GM20000 (cell line): ENCODE measurements around the gene XPO4.

Experiments
- DNase-seq: peaks from one replicate; pipeline ENCODE4 v3.0.0; 2012; ENCODE audit warnings: low spot score
- CTCF ChIP-seq: IDR thresholded peaks from 2 replicates; pipeline ENCODE4 v1.5.1; 2012; ENCODE audit warnings: mild to moderate bottlenecking, control low read depth; ENCODE audit errors: extremely low read depth, missing control alignments

The XPO4 gene

DNA sequence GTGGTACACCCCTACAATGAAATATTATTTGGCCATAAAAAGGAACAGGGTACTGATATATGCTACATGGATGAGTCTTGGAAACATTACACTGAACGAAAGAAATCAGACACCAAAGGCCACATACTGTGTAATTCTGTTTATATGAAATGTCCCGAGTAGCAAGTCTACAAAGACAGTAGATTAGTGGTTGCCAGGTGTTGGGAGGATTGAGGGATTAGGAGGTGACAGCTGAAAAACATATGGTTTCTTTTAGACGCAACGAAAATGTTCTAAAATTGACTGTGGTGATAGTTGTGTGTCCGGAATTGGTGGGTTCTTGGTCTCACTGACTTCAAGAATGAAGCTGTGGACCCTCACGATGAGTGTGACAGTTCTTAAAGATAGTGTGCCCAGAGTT lies 163.9 kb downstream of the XPO4 start:
- no peak for DNase-seq
- TF ChIP-seq CTCF: no peak

GRCh38 chr13:20729633-20730585 lies 172.6 kb downstream of the XPO4 start:
- no peak for TF ChIP-seq CTCF
- peak; percentile 4 for DNase-seq

DNA sequence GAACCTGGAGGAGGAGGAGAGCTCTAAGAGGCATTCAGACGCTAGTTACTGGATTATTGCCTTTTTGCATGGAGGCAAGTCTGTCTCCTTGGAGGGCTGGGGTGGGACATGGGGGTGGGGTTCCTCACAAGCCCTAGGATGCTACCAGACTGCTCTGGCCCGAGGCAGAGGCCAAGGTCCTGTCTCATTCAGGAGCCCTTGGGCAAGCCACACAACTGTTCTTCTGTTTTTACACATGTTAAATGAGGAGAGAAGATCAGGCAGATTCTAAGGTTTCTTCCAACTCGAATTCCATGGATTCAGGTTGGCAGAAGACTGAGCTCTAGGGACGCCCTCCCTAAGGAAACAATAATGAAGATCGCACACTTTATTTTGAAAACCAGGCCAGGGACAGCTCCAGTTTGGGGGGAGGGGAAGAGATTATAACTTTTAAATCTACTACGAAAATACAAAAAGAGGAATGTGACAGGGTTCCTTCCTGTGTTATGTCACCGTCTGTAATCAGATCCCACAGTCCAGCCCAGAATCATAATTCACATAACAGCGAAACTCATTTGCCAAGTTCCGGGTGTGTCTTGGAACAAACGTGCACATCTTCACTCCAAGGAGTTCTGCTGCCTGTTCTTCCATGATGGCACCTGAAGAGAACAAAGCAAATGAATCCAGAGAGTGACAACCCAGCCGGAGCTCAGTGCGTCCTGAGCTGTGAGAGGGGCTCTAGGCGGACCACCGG lies 173.8 kb downstream of the XPO4 start:
- no peak for TF ChIP-seq CTCF
- no peak for DNase-seq

DNA sequence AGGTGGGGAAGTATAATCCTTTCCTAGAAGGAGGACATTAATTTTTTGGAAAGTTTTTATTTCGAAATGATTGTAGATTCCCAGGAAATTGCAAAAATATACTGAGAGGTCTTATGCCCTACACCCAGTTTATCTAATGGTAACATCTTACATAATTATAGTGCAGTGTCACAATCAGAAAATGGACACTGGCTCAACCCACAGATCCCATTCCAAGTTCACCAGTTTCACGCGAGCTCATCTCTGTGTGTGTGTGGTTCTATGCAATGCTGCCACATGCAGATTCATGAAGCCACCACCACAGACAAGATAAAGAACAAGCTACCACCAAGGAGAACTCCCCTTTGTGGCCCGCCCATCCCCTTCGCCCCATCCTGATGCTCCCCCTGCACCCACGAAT lies 174.7 kb downstream of the XPO4 start:
- no peak for TF ChIP-seq CTCF
- no peak for DNase-seq
